Activated T-cell treated with anti-CD3 and anti-CD28 coated beads for 24 hours (primary cell): ENCODE data around the gene EXPH5.
"Not testable (repeated sequence)": the region's sequence is repeated elsewhere in the genome, so short reads cannot be mapped to it uniquely, and the experiment has no call there.

ENCODE experiments used
- DNase-seq: peaks from one replicate; pipeline ENCODE4 v3.0.0-alpha.2; 2020; ENCODE audit warnings: low read depth

EXPH5 gene

GRCh38 chr11:108593214-108593922 lies at the start of gene EXPH5:
EXPH5 (minus strand) TSS chr11:108593768; CDS start chr11:108593536, 232 bp downstream.
- DNase-seq = peak; percentile 81

GRCh38 chr11:108641752-108642151 lies 48.2 kb upstream of the EXPH5 start:
- not testable (repeated sequence) for DNase-seq

GRCh38 chr11:108639146-108639545 lies 45.6 kb upstream of the EXPH5 start:
- no peak for DNase-seq

- DNase-seq = no peak
These were observed 42.7 kb upstream of the EXPH5 start for GRCh38 chr11:108636222-108636621.

GRCh38 chr11:108635106-108635505 lies 41.5 kb upstream of the EXPH5 start:
- no peak for DNase-seq

GRCh38 chr11:108632041-108632704 lies 38.6 kb upstream of the EXPH5 start:
- no peak for DNase-seq

- DNase-seq = no peak
These were observed 35.7 kb upstream of the EXPH5 start for GRCh38 chr11:108629274-108629673.

- DNase-seq = no peak
These were observed 35.2 kb upstream of the EXPH5 start for GRCh38 chr11:108628812-108629211.

GRCh38 chr11:108628326-108628725 lies 34.8 kb upstream of the EXPH5 start:
- no peak for DNase-seq

GRCh38 chr11:108624196-108624925 lies 30.8 kb upstream of the EXPH5 start:
- no peak for DNase-seq

GRCh38 chr11:108622341-108622740 lies 28.8 kb upstream of the EXPH5 start:
- DNase-seq = no peak

GRCh38 chr11:108620958-108621772 lies 27.6 kb upstream of the EXPH5 start:
- DNase-seq = no peak

GRCh38 chr11:108618529-108618928 lies 25.0 kb upstream of the EXPH5 start:
- no peak for DNase-seq

GRCh38 chr11:108617055-108617454 lies 23.5 kb upstream of the EXPH5 start:
- no peak for DNase-seq

GRCh38 chr11:108616549-108616948 lies 23.0 kb upstream of the EXPH5 start:
- DNase-seq = no peak

GRCh38 chr11:108614086-108614485 lies 20.5 kb upstream of the EXPH5 start:
- no peak for DNase-seq

- DNase-seq = no peak
These were observed 16.1 kb upstream of the EXPH5 start for GRCh38 chr11:108609682-108610081.

GRCh38 chr11:108608548-108608947 lies 15.0 kb upstream of the EXPH5 start:
- DNase-seq = no peak

- DNase-seq = no peak
These were observed 13.1 kb upstream of the EXPH5 start for GRCh38 chr11:108606495-108607160.

GRCh38 chr11:108606070-108606469 lies 12.5 kb upstream of the EXPH5 start:
- no peak for DNase-seq

GRCh38 chr11:108602818-108603217 lies 9.2 kb upstream of the EXPH5 start:
- not testable (repeated sequence) for DNase-seq

GRCh38 chr11:108601150-108601549 lies 7.6 kb upstream of the EXPH5 start:
- no peak for DNase-seq
